ENCODE data around the gene CCDC15.

DNA sequence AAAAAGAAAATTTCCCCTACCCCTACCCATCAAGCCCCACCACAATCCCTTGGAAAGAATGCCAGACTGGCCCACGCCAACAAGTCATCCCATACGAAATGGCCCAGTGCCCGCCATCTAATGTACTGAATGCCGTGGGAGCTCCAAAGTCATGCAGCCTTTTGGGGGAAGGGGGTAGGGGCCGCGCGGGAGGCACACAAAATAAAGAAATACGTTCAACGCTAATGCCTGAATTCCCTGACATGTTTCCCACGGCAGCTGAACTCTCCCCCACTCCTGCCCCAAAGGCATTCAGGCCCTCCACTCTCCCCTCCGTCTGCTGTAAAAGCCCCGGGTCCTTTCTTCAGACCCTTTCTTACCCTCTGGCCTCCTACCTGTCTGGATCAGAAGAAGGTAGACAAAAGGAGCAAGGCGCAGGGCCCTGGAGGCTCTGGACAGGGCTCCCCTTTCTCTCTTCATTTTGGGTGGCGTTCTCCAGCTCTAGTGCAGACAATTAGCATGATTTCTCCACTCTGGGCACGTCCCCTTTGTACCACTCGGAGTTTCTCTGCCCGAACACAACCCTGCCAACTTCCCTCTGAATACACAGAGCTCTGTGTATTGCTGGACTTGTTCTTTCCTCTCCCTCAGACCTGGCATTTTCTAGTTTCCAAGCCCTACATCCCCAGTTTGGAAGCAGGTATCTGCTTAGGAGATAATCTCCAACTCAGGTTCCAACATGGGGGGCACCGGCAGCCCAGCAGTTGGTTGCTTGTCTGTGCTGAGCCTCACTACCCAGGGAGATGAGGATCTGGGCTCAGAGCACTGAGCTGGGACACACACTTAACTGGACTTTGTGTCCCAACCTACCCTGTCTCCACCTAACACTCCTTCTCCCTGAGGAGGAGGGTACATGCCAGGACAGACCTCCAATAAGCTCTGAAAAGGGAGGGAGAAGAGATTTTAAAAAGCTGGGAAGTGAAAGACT is 18.2 kb upstream of the CCDC15 start, which contains the start of gene HEPACAM:
- TF ChIP-seq, protein P1, sequence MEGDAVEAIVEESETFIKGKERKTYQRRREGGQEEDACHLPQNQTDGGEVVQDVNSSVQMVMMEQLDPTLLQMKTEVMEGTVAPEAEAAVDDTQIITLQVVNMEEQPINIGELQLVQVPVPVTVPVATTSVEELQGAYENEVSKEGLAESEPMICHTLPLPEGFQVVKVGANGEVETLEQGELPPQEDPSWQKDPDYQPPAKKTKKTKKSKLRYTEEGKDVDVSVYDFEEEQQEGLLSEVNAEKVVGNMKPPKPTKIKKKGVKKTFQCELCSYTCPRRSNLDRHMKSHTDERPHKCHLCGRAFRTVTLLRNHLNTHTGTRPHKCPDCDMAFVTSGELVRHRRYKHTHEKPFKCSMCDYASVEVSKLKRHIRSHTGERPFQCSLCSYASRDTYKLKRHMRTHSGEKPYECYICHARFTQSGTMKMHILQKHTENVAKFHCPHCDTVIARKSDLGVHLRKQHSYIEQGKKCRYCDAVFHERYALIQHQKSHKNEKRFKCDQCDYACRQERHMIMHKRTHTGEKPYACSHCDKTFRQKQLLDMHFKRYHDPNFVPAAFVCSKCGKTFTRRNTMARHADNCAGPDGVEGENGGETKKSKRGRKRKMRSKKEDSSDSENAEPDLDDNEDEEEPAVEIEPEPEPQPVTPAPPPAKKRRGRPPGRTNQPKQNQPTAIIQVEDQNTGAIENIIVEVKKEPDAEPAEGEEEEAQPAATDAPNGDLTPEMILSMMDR (IDR thresholded peaks at IDR 0.05): no peak
- TF ChIP-seq POLR2A (IDR thresholded peaks at IDR 0.05): no peak
